MCF 10A (cell line): ENCODE results near the gene RRAGC. TPM values are rescaled to one million over a fixed set of nuclear protein-coding genes. Genes with fewer than 3 reads are reported as not detected.

ENCODE experiments used
- BruUV-seq: library from RNA; stranded (reverse); fragments of 400-500 nt; replicated peaks from 2 replicates; lab custom pipeline; 2021; lab: Mats Ljungman, UMichigan
- CTCF ChIA-PET: fragments of 300-600 bp; sonication (Branson Sonifier 250); formaldehyde crosslinking; extraction: SDS; loops from one replicate; lab custom pipeline; 2021; ENCODE audit warnings: antibody characterized with exemption, inconsistent platforms; lab: Yijun Ruan, JAX
- POLR2A ChIA-PET: fragments of 300-600, 350-650 bp; sonication (Branson Sonifier 250); formaldehyde crosslinking; extraction: SDS; loops from one replicate; lab custom pipeline; 2020; ENCODE audit warnings: antibody characterized with exemption, inconsistent platforms; lab: Yijun Ruan, JAX
- DNase-seq: peaks from one replicate; pipeline ENCODE4 v3.0.0-alpha.2; 2018; ENCODE audit not compliant: unreplicated experiment
- H3K27ac Mint-ChIP-seq: one replicate; pipeline ENCODE4 v1.8.0; 2022; ENCODE audit warnings: mild to moderate bottlenecking, low read depth, mixed read lengths; ENCODE audit not compliant: unreplicated experiment
- H3K27me3 Mint-ChIP-seq: one replicate; pipeline ENCODE4 v1.8.0; 2022; ENCODE audit warnings: mixed read lengths; ENCODE audit not compliant: insufficient read depth, unreplicated experiment
- H3K36me3 Mint-ChIP-seq: one replicate; pipeline ENCODE4 v1.8.0; 2022; ENCODE audit warnings: mild to moderate bottlenecking, moderate library complexity, mixed read lengths; ENCODE audit not compliant: insufficient read depth, unreplicated experiment
- H3K4me1 Mint-ChIP-seq: one replicate; pipeline ENCODE4 v1.8.0; 2022; ENCODE audit warnings: mixed read lengths; ENCODE audit not compliant: insufficient read depth, unreplicated experiment
- H3K4me3 Mint-ChIP-seq: one replicate; pipeline ENCODE4 v1.8.0; 2022; ENCODE audit warnings: mild to moderate bottlenecking, moderate library complexity, mixed read lengths; ENCODE audit not compliant: unreplicated experiment
- H3K9me3 Mint-ChIP-seq: one replicate; pipeline ENCODE4 v1.8.0; 2022; ENCODE audit warnings: mixed read lengths; ENCODE audit not compliant: unreplicated experiment
- CTCF ChIP-seq: fragments of 200-600 bp; IDR thresholded peaks from one replicate; pipeline ENCODE4 v1.8.0; 2022; ENCODE audit warnings: antibody characterized with exemption, mild to moderate bottlenecking; ENCODE audit not compliant: unreplicated experiment
- intact Hi-C: fragments of 100-400 bp; cut with micrococcal nuclease; formaldehyde crosslinking; loops from 2 replicates; pipeline ENCODE4 v1.14.1; 2022
- total RNA-seq: library from RNA; stranded (reverse); gene quantifications from 2 replicates; pipeline ENCODE4 v1.2.3, GENCODE V29; 2022

Gene RRAGC
- total RNA-seq, 1 experiment from 2014 or later, result 23.3 TPM

- POLR2A ChIA-PET, result no interaction called here
- no TSS peak for BruUV-seq
- Mint-ChIP-seq H3K36me3 (no peaks in the 10 kb centered on the region), H3K4me3 (no peak overlapping the region), H3K27me3 (no peaks in the 10 kb centered on the region), H3K27ac (no peak overlapping the region), H3K4me1 (peaks cover 4% of the 10 kb centered on the region), H3K9me3 (no peaks in the 10 kb centered on the region)
- CTCF ChIA-PET, result interaction anchor here (1.1 to 7.1 kb wide), 3 partner anchors 296 to 794 kb away, joined by 4 to 32 read pairs (median 13); no protein-coding TSS in a partner anchor
- no peak for DNase-seq
- intact Hi-C loops, result loop anchor here (10.0 kb wide), 1 partner anchor 1216 kb away; no protein-coding TSS in a partner anchor
- no peak for TF ChIP-seq CTCF
These were observed 38.7 kb downstream of the RRAGC start for GRCh38 chr1:38820860-38821259.

GRCh38 chr1:38819516-38819915, 40.1 kb downstream of the RRAGC start:
- Mint-ChIP-seq H3K36me3 (no peaks in the 10 kb centered on the region), H3K9me3 (no peaks in the 10 kb centered on the region), H3K27ac (no peak overlapping the region), H3K4me3 (no peak overlapping the region), H3K4me1 (no peaks in the 10 kb centered on the region), H3K27me3 (peaks cover 6% of the 10 kb centered on the region)
- CTCF ChIA-PET, result interaction anchor here (0.6 to 7.1 kb wide), 16 partner anchors 10 to 1038 kb away, joined by 3 to 32 read pairs (median 4); partner anchors contain the start of gene POU3F1
- intact Hi-C loops, result no loop called here
- POLR2A ChIA-PET, result interaction anchor here (0.7 to 0.8 kb wide), 2 partner anchors 791 to 889 kb away, joined by 3 read pairs; no protein-coding TSS in a partner anchor
- BruUV-seq, result no TSS peak
- DNase-seq, result no peak
- TF ChIP-seq CTCF, result no peak

GRCh38 chr1:38819040-38819439, 40.5 kb downstream of the RRAGC start:
- Mint-ChIP-seq H3K4me3 (no peak overlapping the region), H3K4me1 (no peaks in the 10 kb centered on the region), H3K36me3 (no peaks in the 10 kb centered on the region), H3K9me3 (no peaks in the 10 kb centered on the region), H3K27ac (no peak overlapping the region), H3K27me3 (peaks cover 11% of the 10 kb centered on the region)
- CTCF ChIA-PET, result interaction anchor here (0.6 to 7.1 kb wide), 14 partner anchors 10 to 807 kb away, joined by 3 to 32 read pairs (median 4); partner anchors contain the start of gene POU3F1
- POLR2A ChIA-PET, result interaction anchor here (0.7 to 0.8 kb wide), 2 partner anchors 791 to 888 kb away, joined by 3 read pairs; no protein-coding TSS in a partner anchor
- DNase-seq, result no peak
- intact Hi-C loops, result no loop called here
- BruUV-seq, result no TSS peak
- no peak for TF ChIP-seq CTCF

- no peak for DNase-seq
- TF ChIP-seq CTCF, result peak; percentile 61
- ChIA-PET POLR2A (interaction anchor here (0.7 kb wide), 1 partner anchor 887 kb away, joined by 3 read pairs; no protein-coding TSS in a partner anchor), CTCF (interaction anchor here (0.6 to 7.1 kb wide), 17 partner anchors 9 to 807 kb away, joined by 3 to 32 read pairs (median 4); partner anchors contain the start of gene POU3F1)
- H3K36me3 Mint-ChIP-seq, result no peaks in the 10 kb centered on the region
- no TSS peak for BruUV-seq
- H3K27ac Mint-ChIP-seq, result no peak overlapping the region
- peaks cover 11% of the 10 kb centered on the region for H3K27me3 Mint-ChIP-seq
- H3K4me3 Mint-ChIP-seq, result no peak overlapping the region
- no peaks in the 10 kb centered on the region for H3K4me1 Mint-ChIP-seq
- H3K9me3 Mint-ChIP-seq, result no peaks in the 10 kb centered on the region
- intact Hi-C loops, result no loop called here
These were observed 41.2 kb downstream of the RRAGC start for GRCh38 chr1:38818175-38818976.
